Naive B cell (primary cell): ENCODE results near the gene CNN1. TPM values are rescaled to one million over a fixed set of nuclear protein-coding genes. Genes with fewer than 3 reads are reported as not detected.
"Not testable (repeated sequence)": the region's sequence is repeated elsewhere in the genome, so short reads cannot be mapped to it uniquely, and the experiment has no call there.

ENCODE experiments used
- ATAC-seq, 2 donors: fragments of 150-1000 bp; cut with Tn5 transposase; 2 replicates each; pipeline ENCODE4 v1.10.0; 2021; ENCODE audit warnings: low read depth in 2 of 2, mild to moderate bottlenecking in 2 of 2, moderate library complexity in 2 of 2
- DNase-seq: peaks from one replicate; pipeline ENCODE4 v3.0.0; 2022
- H3K27ac Mint-ChIP-seq, 6 donors: one replicate each; pipeline ENCODE4 v1.8.0; 2020 to 2022; ENCODE audit warnings: mild to moderate bottlenecking in 6 of 6, mixed read lengths in 6 of 6, moderate library complexity in 5 of 6, inconsistent platforms in 2 of 6
- H3K27me3 Mint-ChIP-seq, 3 donors: one replicate each; pipeline ENCODE4 v1.8.0; 2021 to 2022; ENCODE audit warnings: mixed read lengths in 3 of 3, mild to moderate bottlenecking in 1 of 3
- H3K36me3 Mint-ChIP-seq, 2 donors: one replicate each; pipeline ENCODE4 v1.8.0; 2020 to 2022; ENCODE audit warnings: mixed read lengths in 2 of 2, inconsistent platforms in 1 of 2, mild to moderate bottlenecking in 1 of 2
- H3K4me1 Mint-ChIP-seq, 3 donors: one replicate each; pipeline ENCODE4 v1.8.0; 2020 to 2022; ENCODE audit warnings: mixed read lengths in 3 of 3, inconsistent platforms in 1 of 3, mild to moderate bottlenecking in 1 of 3, moderate library complexity in 1 of 3
- H3K4me3 Mint-ChIP-seq, 8 donors: one replicate each; pipeline ENCODE4 v1.8.0; 2020 to 2022; ENCODE audit warnings: mild to moderate bottlenecking in 8 of 8, mixed read lengths in 8 of 8, moderate library complexity in 8 of 8, inconsistent platforms in 2 of 8
- H3K9me3 Mint-ChIP-seq, 7 donors: one replicate each; pipeline ENCODE4 v1.8.0; 2020 to 2022; ENCODE audit warnings: mixed read lengths in 7 of 7, mild to moderate bottlenecking in 5 of 7, inconsistent platforms in 2 of 7, moderate library complexity in 1 of 7
- polyA plus RNA-seq, 6 donors: library from polyadenylated mRNA; unstranded; fragments of 300-500 nt; fragmentation: Illumina TruSeq; gene quantifications; one replicate each; pipeline ENCODE4 v1.2.3, GENCODE V29; 2021; ENCODE audit warnings: low read depth in 6 of 6

Gene CNN1
- polyA plus RNA-seq, 6 donors from 2014 or later, result 0.65 TPM; not detected in 4

DNA sequence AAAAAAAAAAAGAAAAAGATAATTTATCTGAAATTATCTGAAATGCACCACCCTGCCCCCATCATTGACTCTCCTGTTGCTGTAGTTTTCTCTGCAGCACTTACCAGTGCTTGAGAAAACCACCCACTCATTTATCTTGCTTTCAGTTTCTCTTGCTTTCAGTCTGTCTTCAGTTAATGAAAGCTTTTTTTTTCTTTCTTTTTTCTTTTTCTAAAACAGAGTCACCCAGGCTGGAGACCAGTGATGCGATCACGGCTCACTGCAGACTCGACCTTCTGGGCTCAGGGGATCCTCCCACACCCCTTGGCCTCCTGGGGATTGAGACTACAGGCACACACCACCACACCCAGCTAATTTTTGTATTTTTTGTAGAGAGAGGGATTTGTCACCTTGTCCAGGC is 43.1 kb downstream of the CNN1 start:
- H3K4me1 Mint-ChIP-seq, result peaks cover 35 to 76% (median 72%) of the 10 kb centered on the region in 3 donors
- peak; percentile 91 for DNase-seq

DNA sequence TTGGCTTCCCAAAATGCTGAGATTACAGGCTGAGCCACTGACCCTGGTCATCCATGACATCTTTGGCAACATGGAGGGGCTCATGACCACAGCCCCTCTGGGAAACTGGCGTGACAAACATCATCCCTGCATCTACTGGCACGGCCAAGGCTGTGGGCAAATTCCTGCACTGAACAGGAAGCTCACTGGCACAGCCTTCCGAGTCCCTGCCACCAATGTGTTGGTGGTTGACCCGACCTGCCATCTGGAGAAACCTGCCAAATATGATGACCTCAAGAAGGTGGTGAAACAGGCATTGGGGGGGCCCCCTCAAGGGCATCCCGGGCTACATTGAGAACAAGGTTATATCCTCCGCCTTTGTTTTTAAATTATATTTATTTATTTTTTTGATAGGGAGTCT is 47.7 kb downstream of the CNN1 start:
- peaks cover 24 to 58% (median 54%) of the 10 kb centered on the region in 3 donors for H3K4me1 Mint-ChIP-seq
- ATAC-seq, result no peak
- no peaks in the 10 kb centered on the region for H3K36me3 Mint-ChIP-seq
- no peaks in the 10 kb centered on the region for H3K9me3 Mint-ChIP-seq
- peak overlapping the region in 1 of 6 donors; percentile 72 for H3K27ac Mint-ChIP-seq
- H3K27me3 Mint-ChIP-seq, result no peaks in the 10 kb centered on the region
- no peak overlapping the region for H3K4me3 Mint-ChIP-seq
- DNase-seq, result no peak

More for the DNA sequence above, 43.1 kb downstream of the CNN1 start:
- ATAC-seq, result peak; percentile 73
- Mint-ChIP-seq H3K27ac (peak overlapping the region; percentile 16 to 99 (median 96)), H3K27me3 (no peaks in the 10 kb centered on the region), H3K9me3 (no peaks in the 10 kb centered on the region), H3K36me3 (no peaks in the 10 kb centered on the region), H3K4me3 (peak overlapping the region; percentile 64 to 92 (median 76))

DNA sequence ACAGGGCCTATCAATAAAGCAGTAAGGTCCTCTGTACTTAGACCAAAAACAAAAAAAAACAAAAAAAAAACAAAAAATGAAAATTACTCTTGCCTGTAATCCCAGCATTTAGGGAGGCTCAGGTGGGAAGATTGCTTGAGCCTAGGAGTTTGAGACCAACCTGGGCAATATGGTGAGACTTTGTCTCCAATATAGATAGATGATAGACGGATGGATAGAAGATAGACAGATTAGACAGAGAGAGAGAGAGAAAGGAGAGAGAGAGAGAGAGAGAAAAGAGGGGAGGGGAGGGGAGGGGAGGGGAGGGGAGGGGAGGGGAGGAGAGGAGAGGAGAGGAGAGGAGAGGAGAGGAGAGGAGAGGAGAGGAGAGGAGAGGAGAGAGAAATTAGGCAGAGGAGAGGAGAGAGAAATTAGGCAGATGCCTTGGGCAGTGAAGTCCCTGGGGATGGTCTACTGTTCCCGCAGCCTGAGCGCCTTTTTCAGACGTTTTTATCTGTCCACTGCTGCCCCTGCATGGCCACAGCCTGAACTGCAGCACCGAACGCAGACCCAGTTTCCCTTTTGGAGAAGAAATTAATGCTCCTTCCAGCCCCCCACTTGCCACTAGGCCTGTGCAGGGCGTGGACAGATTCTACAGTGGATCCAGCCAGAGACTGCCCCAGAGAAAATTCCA is 48.8 kb downstream of the CNN1 start:
- Mint-ChIP-seq H3K27ac (peak overlapping the region; percentile 52 to 93 (median 75)), H3K9me3 (no peaks in the 10 kb centered on the region), H3K4me3 (peak overlapping the region in 1 of 8 donors; percentile 63), H3K4me1 (peaks cover 19 to 47% (median 43%) of the 10 kb centered on the region in 3 donors), H3K27me3 (no peaks in the 10 kb centered on the region), H3K36me3 (no peaks in the 10 kb centered on the region)
- DNase-seq (peak; percentile 76), ATAC-seq (peak; percentile 29 to 42)

DNA sequence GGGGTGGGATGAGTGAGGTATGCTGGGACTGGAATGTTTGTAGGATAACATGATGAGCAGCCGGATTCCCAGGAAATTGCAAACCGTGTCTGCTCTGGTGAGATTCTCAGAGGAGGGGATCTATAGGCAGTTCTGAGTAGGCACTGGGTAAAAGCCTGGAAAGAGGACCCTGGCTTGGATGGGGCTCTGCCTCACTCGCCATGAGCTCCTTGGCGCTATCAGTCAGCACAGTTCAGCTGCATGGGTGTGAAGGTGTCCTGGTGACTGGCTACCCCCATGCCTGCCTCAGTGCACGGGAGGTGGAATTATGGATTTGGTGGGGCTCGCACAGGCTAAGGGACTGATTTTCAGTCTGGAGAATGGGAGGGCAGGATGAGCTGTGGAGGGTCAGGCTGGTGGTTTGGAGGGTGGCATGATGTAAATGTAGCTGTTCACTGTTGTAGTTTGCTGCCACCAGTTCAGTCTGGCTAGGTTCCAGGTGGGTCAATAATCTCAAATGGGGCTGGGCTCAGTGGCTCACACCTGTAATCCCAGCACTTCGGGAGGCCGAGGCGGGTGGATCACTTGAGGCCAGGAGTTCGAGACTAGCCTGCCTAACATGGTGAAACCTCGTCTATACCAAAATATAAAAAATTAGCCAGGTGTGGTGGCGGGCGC is 49.5 kb downstream of the CNN1 start:
- peak overlapping the region in 4 of 6 donors; percentile 52 to 93 (median 82) for H3K27ac Mint-ChIP-seq
- peaks cover 19 to 42% (median 37%) of the 10 kb centered on the region in 3 donors for H3K4me1 Mint-ChIP-seq
- ATAC-seq (no peak), DNase-seq (no peak)
- no peaks in the 10 kb centered on the region for H3K9me3 Mint-ChIP-seq
- H3K36me3 Mint-ChIP-seq, result no peaks in the 10 kb centered on the region
- no peaks in the 10 kb centered on the region for H3K27me3 Mint-ChIP-seq
- peak overlapping the region in 1 of 8 donors; percentile 63 for H3K4me3 Mint-ChIP-seq

DNA sequence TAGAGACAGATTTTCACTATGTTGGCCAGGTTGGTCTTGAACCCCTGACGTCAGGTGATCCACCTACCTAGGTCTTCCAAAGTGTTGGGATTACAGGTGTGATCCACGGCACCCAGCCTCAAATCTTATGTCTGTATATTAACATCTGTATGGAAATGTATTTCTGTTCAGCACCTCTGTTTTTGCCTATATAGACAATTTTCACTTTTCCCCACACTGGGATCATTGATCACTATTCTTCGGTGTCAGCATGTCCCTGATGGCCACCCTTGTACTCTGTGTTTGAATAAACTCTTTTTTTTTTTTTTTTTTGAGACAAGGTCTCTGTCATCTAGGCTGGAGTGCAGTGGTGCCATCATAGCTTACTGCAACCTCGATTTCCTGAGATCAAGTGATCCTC is 55.4 kb downstream of the CNN1 start:
- H3K9me3 Mint-ChIP-seq, result no peaks in the 10 kb centered on the region
- peak overlapping the region in 2 of 6 donors; percentile 57 to 78 for H3K27ac Mint-ChIP-seq
- ATAC-seq (no peak), DNase-seq (no peak)
- H3K36me3 Mint-ChIP-seq, result no peaks in the 10 kb centered on the region
- no peak overlapping the region for H3K4me3 Mint-ChIP-seq
- no peaks in the 10 kb centered on the region for H3K27me3 Mint-ChIP-seq
- H3K4me1 Mint-ChIP-seq, result peaks cover 11 to 25% (median 19%) of the 10 kb centered on the region in 3 donors

DNA sequence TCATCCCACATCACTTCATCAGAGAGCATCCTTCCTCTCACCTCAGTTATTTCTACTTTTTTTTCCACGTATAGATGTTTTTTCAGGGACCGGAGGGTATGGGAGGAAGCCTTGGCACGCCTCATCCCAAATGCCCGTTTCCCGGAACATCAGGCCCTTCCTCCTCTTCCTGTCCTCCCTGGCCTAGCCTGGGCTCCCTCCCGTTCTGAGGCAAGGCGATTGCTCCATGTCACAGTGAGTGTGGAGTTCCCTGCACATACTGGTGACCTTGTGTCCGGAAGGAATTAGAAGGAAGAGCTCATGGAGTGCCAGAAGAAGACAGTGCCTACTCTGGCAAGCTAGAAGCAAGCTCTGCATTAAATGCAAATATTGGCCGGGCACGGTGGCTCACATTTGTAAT is 57.5 kb downstream of the CNN1 start:
- Mint-ChIP-seq H3K4me3 (peak overlapping the region; percentile 34 to 94 (median 86)), H3K9me3 (no peaks in the 10 kb centered on the region), H3K27ac (peak overlapping the region in 4 of 6 donors; percentile 30 to 94 (median 82)), H3K4me1 (peaks cover 17 to 45% (median 21%) of the 10 kb centered on the region in 3 donors), H3K36me3 (no peaks in the 10 kb centered on the region), H3K27me3 (no peaks in the 10 kb centered on the region)
- no peak for DNase-seq
- no peak for ATAC-seq

- Mint-ChIP-seq H3K4me1 (peaks cover 24 to 52% (median 28%) of the 10 kb centered on the region in 3 donors), H3K4me3 (peak within 1 kb of the TSS; percentile 88 to 95 (median 92)), H3K36me3 (peaks cover 0 to 6% of the 10 kb centered on the region in 2 donors), H3K27me3 (no peaks in the 10 kb centered on the region), H3K9me3 (no peaks in the 10 kb centered on the region), H3K27ac (peak within 1 kb of the TSS; percentile 94 to 96 (median 95))
- ATAC-seq, result peak; percentile 97 to 98
- DNase-seq, result peak; percentile 98
These were observed 58.8 kb downstream of the CNN1 start, which contains the start of gene ZNF627 for GRCh38 chr19:11597202-11598102. TSS of gene ZNF627 (plus strand) at chr19:11597483. CDS start at chr19:11597628, 145 bp downstream.

GRCh38 chr19:11598103-11598483 is 59.4 kb downstream of the CNN1 start:
- DNase-seq, result no peak
- Mint-ChIP-seq H3K4me1 (peaks cover 30 to 57% (median 34%) of the 10 kb centered on the region in 3 donors), H3K4me3 (peak overlapping the region; percentile 88 to 95 (median 92)), H3K9me3 (no peaks in the 10 kb centered on the region), H3K27me3 (no peaks in the 10 kb centered on the region), H3K36me3 (peaks cover 0 to 12% of the 10 kb centered on the region in 2 donors), H3K27ac (peak overlapping the region; percentile 81 to 96 (median 94))
- no peak for ATAC-seq

- peak overlapping the region; percentile 42 to 94 (median 70) for H3K27ac Mint-ChIP-seq
These were observed 60.1 kb downstream of the CNN1 start for GRCh38 chr19:11598746-11599145.

GRCh38 chr19:11599704-11600103 is 61.1 kb downstream of the CNN1 start:
- ATAC-seq, DNase-seq, H3K27me3 Mint-ChIP-seq, H3K9me3 Mint-ChIP-seq: not testable (repeated sequence)
- Mint-ChIP-seq H3K36me3 (peaks cover 9 to 17% of the 10 kb centered on the region in 2 donors), H3K4me3 (peak overlapping the region in 4 of 8 donors; percentile 49 to 89 (median 72)), H3K27ac (peak overlapping the region in 5 of 6 donors; percentile 32 to 81 (median 41)), H3K4me1 (peaks cover 33 to 57% (median 36%) of the 10 kb centered on the region in 3 donors)

More at GRCh38 chr19:11598746-11599145, 60.1 kb downstream of the CNN1 start:
- DNase-seq, result no peak
- Mint-ChIP-seq H3K9me3 (no peaks in the 10 kb centered on the region), H3K4me1 (peaks cover 31 to 57% (median 36%) of the 10 kb centered on the region in 3 donors), H3K36me3 (peaks cover 0 to 12% of the 10 kb centered on the region in 2 donors), H3K27me3 (no peaks in the 10 kb centered on the region), H3K4me3 (peak overlapping the region in 7 of 8 donors; percentile 50 to 95 (median 89))
- no peak for ATAC-seq
